GM12878 (cell line): Measurements from ENCODE around the gene ASIC5.

Experiments
- CTCF ChIP-seq, 3 experiments: IDR thresholded peaks in 2 of 3; conservative IDR thresholded peaks in 1 of 3; 2 replicates each; pipeline ENCODE4 v1.5.1; 2011; ENCODE audit warnings: low read depth in 3 of 3, low read length in 3 of 3, mild to moderate bottlenecking in 3 of 3, control low read depth in 2 of 3, moderate library complexity in 2 of 3, inconsistent platforms in 1 of 3, mixed read lengths in 1 of 3; ENCODE audit not compliant: control insufficient read depth in 2 of 3, insufficient read depth in 1 of 3; ENCODE audit errors: extremely low read depth in 1 of 3
- POLR2AphosphoS2 ChIP-seq: IDR thresholded peaks from 2 replicates; pipeline ENCODE4 v1.6.1; 2011; ENCODE audit warnings: low read depth, mild to moderate bottlenecking, low read length, improper control_type of control experiment, moderate library complexity
- TAF1 ChIP-seq: IDR thresholded peaks from 2 replicates; pipeline ENCODE4 v1.6.1; 2011; ENCODE audit warnings: mild to moderate bottlenecking, low read depth, low read length, borderline replicate concordance
- ZBTB4 ChIP-seq: fragments of 450-650 bp; formaldehyde crosslinking; IDR thresholded peaks from 2 replicates; pipeline ENCODE4 v1.4.0; 2022; ENCODE audit warnings: mild to moderate bottlenecking, moderate library complexity

- TF ChIP-seq ZBTB4 (CRISPR knock-in tag) (no peak), POLR2AphosphoS2 (no peak), CTCF (IDR thresholded peaks at IDR 0.05 in 2 of 3, conservative IDR thresholded peaks at IDR 0.05 in 1 of 3; ENCODE audit: control insufficient read depth in 2 of 3, extremely low read depth in 1 of 3, insufficient read depth in 1 of 3, low read depth in 3 of 3, low read length in 3 of 3) (no peak), TAF1 (no peak)
Measured at GRCh38 chr4:155889031-155889793, 23.1 kb upstream of the ASIC5 start.
